Measurements from ENCODE around the gene ABL1. TPM values are rescaled to one million over a fixed set of nuclear protein-coding genes. Genes with fewer than 3 reads are reported as not detected.

ABL1 gene
- total and polyA plus RNA-seq, 2 of the 13 experiments (the other 11 are each of a cell fraction or from before 2014, with no cell fraction given) = 10.8 to 20.4 TPM

GRCh38 chr9:130896233-130897014 lies 61.4 kb downstream of the ABL1 start, which contains the start of gene QRFP:
QRFP (minus strand) TSS chr9:130896812; CDS start chr9:130893838, 2,974 bp downstream.
- BruUV-seq (replicated peaks) = no TSS peak
- TF ChIP-seq HINFP (CRISPR knock-in tag; IDR thresholded peaks at IDR 0.05; ENCODE audit: low read depth) (no peak), SNRNP70 (IDR thresholded peaks at IDR 0.05; ENCODE audit: low read depth, low read length) (no peak), ZNF740 (CRISPR knock-in tag; IDR thresholded peaks at IDR 0.05) (no peak), TGIF2 (CRISPR knock-in tag; IDR thresholded peaks at IDR 0.05) (no peak), ZNF17 (CRISPR knock-in tag; IDR thresholded peaks at IDR 0.05) (no peak), KDM4B (CRISPR knock-in tag; IDR thresholded peaks at IDR 0.05) (no peak), ZBTB38 (CRISPR knock-in tag; IDR thresholded peaks at IDR 0.05) (no peak), YY1 (IDR thresholded peaks at IDR 0.05; ENCODE audit: insufficient read depth, insufficient replicate concordance, low read depth, low read length) (no peak), ZFP82 (CRISPR knock-in tag; IDR thresholded peaks at IDR 0.05; ENCODE audit: borderline replicate concordance) (no peak), ZNF598 (CRISPR knock-in tag; IDR thresholded peaks at IDR 0.05; ENCODE audit: borderline replicate concordance) (no peak), STAG1 (CRISPR knock-in tag; IDR thresholded peaks at IDR 0.05) (peak; percentile 66), RAD21 (CRISPR knock-in tag; IDR thresholded peaks at IDR 0.05) (peak; percentile 67), KMT2A (CRISPR knock-in tag; IDR thresholded peaks at IDR 0.05) (no peak), MAFG (CRISPR knock-in tag; IDR thresholded peaks at IDR 0.05) (no peak), ARHGAP35 (CRISPR knock-in tag; IDR thresholded peaks at IDR 0.05; ENCODE audit: borderline replicate concordance) (no peak), ZNF362 (CRISPR knock-in tag; IDR thresholded peaks at IDR 0.05; ENCODE audit: borderline replicate concordance) (no peak), ZNF724P (CRISPR knock-in tag; IDR thresholded peaks at IDR 0.05; ENCODE audit: borderline replicate concordance) (no peak), ETV6 (CRISPR knock-in tag; conservative IDR thresholded peaks at IDR 0.05) (no peak), BCL6 (CRISPR knock-in tag; IDR thresholded peaks at IDR 0.05) (no peak), FOXO4 (CRISPR knock-in tag; conservative IDR thresholded peaks at IDR 0.05) (0 out of 2 replicates have a peak, but pooled peaks have one; percentile 42), MATR3 (CRISPR knock-in tag; IDR thresholded peaks at IDR 0.05) (no peak)

More at GRCh38 chr9:130896233-130897014, 61.4 kb downstream of the ABL1 start, which contains the start of gene QRFP:
- Histone ChIP-seq H4K20me1 (ENCODE audit: insufficient read depth, low read length) (no peaks in the 10 kb centered on the region), H3K4me3 (replicated peaks in 1 of 3; ENCODE audit: insufficient read depth in 1 of 3, low read depth in 2 of 3, low read length in 3 of 3) (no peak within 1 kb of the TSS), H3K36me3 (replicated peaks in 1 of 2; ENCODE audit: control insufficient read depth in 1 of 2, insufficient read depth in 2 of 2, low read length in 2 of 2) (no peaks in the 10 kb centered on the region; a peak in 1 of 5 replicates), H3K4me2 (ENCODE audit: low read depth, low read length) (no peak within 1 kb of the TSS), H2AFZ (ENCODE audit: low read length) (no peak within 1 kb of the TSS), H3K27ac (ENCODE audit: extremely low read length, insufficient read depth, low read length) (no peak within 1 kb of the TSS), H3K9me3 (ENCODE audit: low read length) (no peaks in the 10 kb centered on the region), H3K27me3 (ENCODE audit: control insufficient read depth in 1 of 2, insufficient read depth in 2 of 2, low read length in 2 of 2) (peaks cover 16 to 48% of the 10 kb centered on the region in 2 experiments; a peak in 4 of 5 replicates), H3K4me1 (ENCODE audit: insufficient read depth, low read length) (no peaks in the 10 kb centered on the region), H3K9ac (ENCODE audit: insufficient read depth, low read depth, low read length) (no peak within 1 kb of the TSS), H3K79me2 (ENCODE audit: insufficient read depth, low read length) (no peaks in the 10 kb centered on the region)
- intact Hi-C loops (cut with micrococcal nuclease; ENCODE audit: unreplicated experiment) (loop anchor here (1.0 kb wide), 1 partner anchor 45 kb away; no protein-coding TSS in a partner anchor), in situ Hi-C loops (cut with HindIII; ENCODE audit: extremely low pct_ligation_motif_present, low pct_unique_long_range_greater_than_20kb) (loop anchor here (5.0 to 10.0 kb wide), 2 partner anchors 46 to 98 kb away; no protein-coding TSS in a partner anchor)
- POLR2A ChIA-PET = no interaction called here
- FAIRE-seq = no peak
- CTCF ChIA-PET (ENCODE audit: low intra/inter-chr PET ratio, low total read pairs) = interaction anchor here (1.8 kb wide), 1 partner anchor 45 kb away, joined by 13 read pairs; no protein-coding TSS in a partner anchor
- no peak for DNase-seq (ENCODE audit: low spot score)
- peak; percentile 56 for ATAC-seq
- WGBS (ENCODE audit: low lambda C conversion rate) = 43% methylated on average over 11 of the region's 27 CpGs

All from HepG2 (cell line).